ENCODE measurements around the gene FCHSD2.
"Not testable (repeated sequence)": the region's sequence is repeated elsewhere in the genome, so short reads cannot be mapped to it uniquely, and the experiment has no call there.

The FCHSD2 gene

DNA sequence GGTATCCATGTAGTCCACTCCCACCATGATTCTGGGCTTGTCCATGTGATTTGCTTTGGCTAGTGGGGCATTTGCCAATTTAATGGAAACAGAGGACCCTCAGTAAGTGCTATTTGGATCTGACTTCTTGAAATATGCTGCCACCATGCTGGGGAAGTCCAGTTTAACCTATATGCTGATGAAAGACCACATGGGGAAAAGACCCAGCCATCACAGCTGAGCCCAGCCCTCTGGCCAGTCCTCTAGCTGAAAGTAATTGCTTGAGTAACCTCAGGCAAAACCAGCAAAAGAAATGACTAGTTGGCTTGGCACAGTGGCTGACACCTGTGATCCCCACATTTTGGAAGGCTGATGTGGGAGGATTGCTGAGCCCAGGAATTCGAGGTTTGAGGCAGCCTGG is 266.4 kb downstream of the FCHSD2 start:
- no peak overlapping the region for H3K9ac ChIP-seq (ENCODE audit: low read length)
- H3K36me3 ChIP-seq (ENCODE audit: control insufficient read depth, insufficient read depth, low read length) = no peaks in the 10 kb centered on the region
- H3K4me3 ChIP-seq (ENCODE audit: low read length) = no peak overlapping the region
- H3K27me3 ChIP-seq (ENCODE audit: control insufficient read depth, insufficient read depth, low read length) = no peaks in the 10 kb centered on the region
- H3K9me3 ChIP-seq (ENCODE audit: control insufficient read depth, low read length) = no peaks in the 10 kb centered on the region
- no peaks in the 10 kb centered on the region for H3K4me1 ChIP-seq (ENCODE audit: control insufficient read depth, insufficient read depth, low read length)

DNA sequence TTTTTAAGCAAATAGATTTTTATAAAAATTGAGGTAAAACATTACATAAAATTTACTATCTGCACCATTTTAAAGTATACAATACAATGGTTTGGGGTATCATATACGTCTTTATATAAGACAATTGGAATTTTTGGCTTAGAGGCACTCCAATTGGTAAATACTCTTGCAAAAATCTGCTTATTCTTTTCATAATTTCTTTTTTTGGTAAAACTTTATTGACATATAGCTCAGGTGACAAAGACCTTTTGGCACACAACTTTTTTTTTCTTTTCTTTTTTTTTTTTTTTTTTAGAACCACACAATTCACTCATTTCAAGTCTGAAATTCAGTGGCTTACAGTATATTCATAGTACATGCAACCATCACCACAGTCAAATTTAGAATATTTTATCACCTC is 270.1 kb downstream of the FCHSD2 start:
- H3K4me3 ChIP-seq (ENCODE audit: low read length) = no peak overlapping the region
- H3K36me3 ChIP-seq (ENCODE audit: control insufficient read depth, insufficient read depth, low read length) = no peaks in the 10 kb centered on the region
- H3K4me1 ChIP-seq (ENCODE audit: control insufficient read depth, insufficient read depth, low read length) = no peaks in the 10 kb centered on the region
- no peaks in the 10 kb centered on the region for H3K9me3 ChIP-seq (ENCODE audit: control insufficient read depth, low read length)
- H3K9ac ChIP-seq (ENCODE audit: low read length) = no peak overlapping the region
- H3K27me3 ChIP-seq (ENCODE audit: control insufficient read depth, insufficient read depth, low read length) = no peaks in the 10 kb centered on the region

DNA sequence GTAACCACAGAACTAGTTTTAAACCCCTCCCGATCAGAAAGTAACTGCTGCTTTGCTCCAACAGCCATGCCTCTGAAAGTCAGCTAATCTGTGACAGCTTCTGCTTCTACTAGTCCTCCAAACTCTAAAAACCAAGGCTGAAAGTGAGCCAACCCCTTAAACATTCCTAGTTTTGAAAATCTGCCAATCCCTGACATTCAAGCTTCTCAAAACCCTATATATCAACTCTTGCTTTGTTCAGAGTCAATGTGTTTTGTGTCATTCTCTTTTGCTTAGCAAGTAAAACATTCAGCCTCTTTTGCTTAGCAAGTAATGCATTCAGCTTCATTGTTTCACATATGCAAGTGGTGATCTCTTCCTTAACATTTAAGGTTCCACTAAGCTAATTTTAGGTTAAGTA is 271.0 kb downstream of the FCHSD2 start:
- H3K9ac ChIP-seq (ENCODE audit: low read length) = no peak overlapping the region
- H3K4me1 ChIP-seq (ENCODE audit: control insufficient read depth, insufficient read depth, low read length) = no peaks in the 10 kb centered on the region
- no peaks in the 10 kb centered on the region for H3K36me3 ChIP-seq (ENCODE audit: control insufficient read depth, insufficient read depth, low read length)
- no peak overlapping the region for H3K4me3 ChIP-seq (ENCODE audit: low read length)
- no peaks in the 10 kb centered on the region for H3K27me3 ChIP-seq (ENCODE audit: control insufficient read depth, insufficient read depth, low read length)
- H3K9me3 ChIP-seq (ENCODE audit: control insufficient read depth, low read length) = no peaks in the 10 kb centered on the region

DNA sequence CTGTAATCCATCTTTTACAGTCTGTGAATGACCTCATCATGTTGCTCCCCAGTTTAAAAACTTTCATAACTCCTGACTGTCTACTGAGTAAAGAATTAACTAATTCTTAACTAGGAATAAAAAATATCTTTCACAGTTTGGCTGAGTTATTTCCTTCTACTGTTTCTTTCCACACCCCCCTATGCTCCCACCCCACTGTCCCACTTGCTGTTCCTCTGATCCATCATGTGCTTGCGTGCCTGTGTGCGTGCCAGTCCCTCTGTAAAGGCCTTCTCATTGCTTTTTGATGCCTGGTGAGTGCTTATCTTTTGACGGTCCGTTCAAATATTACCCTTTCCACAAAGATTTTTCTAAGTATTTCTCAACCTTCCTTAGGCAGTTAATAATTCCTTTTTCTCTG is 272.3 kb downstream of the FCHSD2 start:
- H3K9me3 ChIP-seq (ENCODE audit: control insufficient read depth, low read length) = no peaks in the 10 kb centered on the region
- no peaks in the 10 kb centered on the region for H3K4me1 ChIP-seq (ENCODE audit: control insufficient read depth, insufficient read depth, low read length)
- no peaks in the 10 kb centered on the region for H3K36me3 ChIP-seq (ENCODE audit: control insufficient read depth, insufficient read depth, low read length)
- H3K27me3 ChIP-seq (ENCODE audit: control insufficient read depth, insufficient read depth, low read length) = no peaks in the 10 kb centered on the region
- H3K9ac ChIP-seq (ENCODE audit: low read length) = no peak overlapping the region
- no peak overlapping the region for H3K4me3 ChIP-seq (ENCODE audit: low read length)

DNA sequence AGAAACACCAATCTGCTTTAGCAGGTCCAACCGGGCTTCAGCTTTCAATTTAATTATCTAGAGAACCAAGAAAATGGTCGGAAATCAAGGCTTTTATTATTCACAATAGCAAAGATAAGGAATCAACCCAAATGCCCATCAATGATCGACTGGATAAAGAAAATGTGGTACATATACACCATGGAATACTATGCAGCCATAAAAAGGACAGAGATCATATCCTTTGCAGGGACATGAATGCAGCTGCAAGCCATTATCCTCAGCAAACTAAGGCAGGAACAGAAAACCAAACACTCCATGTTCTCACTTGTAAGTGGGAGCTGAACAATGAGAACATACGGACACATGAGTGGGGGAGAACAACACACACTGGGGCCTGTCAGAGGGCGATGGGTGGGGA is 274.1 kb downstream of the FCHSD2 start:
- H3K9ac ChIP-seq (ENCODE audit: low read length) = no peak overlapping the region
- H3K9me3 ChIP-seq (ENCODE audit: control insufficient read depth, low read length) = no peaks in the 10 kb centered on the region
- no peaks in the 10 kb centered on the region for H3K4me1 ChIP-seq (ENCODE audit: control insufficient read depth, insufficient read depth, low read length)
- H3K4me3 ChIP-seq (ENCODE audit: low read length) = no peak overlapping the region
- no peaks in the 10 kb centered on the region for H3K27me3 ChIP-seq (ENCODE audit: control insufficient read depth, insufficient read depth, low read length)
- no peaks in the 10 kb centered on the region for H3K36me3 ChIP-seq (ENCODE audit: control insufficient read depth, insufficient read depth, low read length)

DNA sequence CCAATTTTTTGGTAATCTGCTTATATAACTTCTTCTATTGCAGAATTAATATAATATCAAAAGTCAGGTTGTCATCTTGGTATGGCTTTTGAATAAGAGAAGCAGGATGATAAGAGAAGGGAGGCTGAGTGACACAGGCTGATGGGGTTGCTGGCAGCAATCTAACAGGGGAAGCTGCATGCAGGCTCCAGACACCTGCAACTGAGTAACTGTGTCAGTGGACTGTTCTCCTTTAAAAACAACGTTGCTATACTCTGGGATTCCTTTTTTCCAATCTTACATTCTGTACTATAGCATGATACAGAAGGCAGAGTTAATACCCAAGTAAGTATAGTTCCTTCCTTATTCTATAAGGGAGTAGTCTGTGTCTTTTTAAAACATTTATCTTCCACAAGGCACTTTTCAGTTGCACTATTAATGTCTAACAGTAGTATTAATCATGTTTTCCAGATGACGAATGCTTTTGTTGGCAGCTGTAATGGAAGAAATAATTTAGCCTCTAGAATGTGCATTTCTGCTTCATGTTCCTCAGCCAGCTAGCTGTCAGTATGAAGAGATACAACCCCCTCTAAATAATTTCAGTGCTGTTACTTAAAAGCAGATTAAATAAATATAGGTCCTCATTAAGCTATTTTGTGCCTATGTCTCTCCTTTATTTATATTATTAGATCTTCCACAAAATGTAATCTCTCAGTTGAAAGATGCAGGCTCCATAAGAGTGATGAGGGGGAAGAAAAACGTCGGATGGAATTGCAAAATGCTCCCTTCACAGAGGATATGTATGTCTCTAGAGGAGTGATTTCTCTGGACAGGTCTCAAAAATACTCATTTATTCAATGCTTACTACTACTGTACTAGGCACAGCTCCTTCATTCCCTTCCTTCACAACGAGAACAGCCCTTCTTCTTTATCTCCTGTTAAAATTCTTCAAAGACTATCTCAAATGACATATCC is 277.1 kb downstream of the FCHSD2 start:
- Histone ChIP-seq H3K4me1 (ENCODE audit: control insufficient read depth, insufficient read depth, low read length) (no peaks in the 10 kb centered on the region), H3K9me3 (ENCODE audit: control insufficient read depth, low read length) (no peaks in the 10 kb centered on the region), H3K9ac (ENCODE audit: low read length) (no peak overlapping the region), H3K27me3 (ENCODE audit: control insufficient read depth, insufficient read depth, low read length) (no peaks in the 10 kb centered on the region), H3K4me3 (ENCODE audit: low read length) (no peak overlapping the region), H3K36me3 (ENCODE audit: control insufficient read depth, insufficient read depth, low read length) (no peaks in the 10 kb centered on the region)

DNA sequence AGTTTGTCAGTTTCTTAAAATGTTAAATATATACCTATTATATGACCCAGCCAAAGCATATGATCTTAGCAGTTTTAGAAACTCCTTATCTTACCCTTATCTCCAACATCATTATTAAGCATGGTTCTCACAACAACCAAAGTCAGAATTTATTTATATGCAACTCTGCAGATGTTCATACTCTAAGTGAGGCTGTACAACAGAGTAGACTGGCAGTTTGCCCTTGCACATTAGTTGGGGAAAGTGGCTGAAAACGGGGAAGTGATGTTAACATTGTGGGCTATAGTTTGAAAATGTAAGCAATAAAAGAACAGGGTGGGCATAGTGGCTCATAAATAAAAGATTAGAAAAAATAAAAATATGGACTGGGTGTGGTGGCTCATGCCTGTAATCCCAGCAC is 278.2 kb downstream of the FCHSD2 start:
- Histone ChIP-seq H3K27me3 (ENCODE audit: control insufficient read depth, insufficient read depth, low read length) (no peaks in the 10 kb centered on the region), H3K9me3 (ENCODE audit: control insufficient read depth, low read length) (no peaks in the 10 kb centered on the region), H3K9ac (ENCODE audit: low read length) (no peak overlapping the region), H3K36me3 (ENCODE audit: control insufficient read depth, insufficient read depth, low read length) (no peaks in the 10 kb centered on the region), H3K4me1 (ENCODE audit: control insufficient read depth, insufficient read depth, low read length) (no peaks in the 10 kb centered on the region), H3K4me3 (ENCODE audit: low read length) (no peak overlapping the region)

DNA sequence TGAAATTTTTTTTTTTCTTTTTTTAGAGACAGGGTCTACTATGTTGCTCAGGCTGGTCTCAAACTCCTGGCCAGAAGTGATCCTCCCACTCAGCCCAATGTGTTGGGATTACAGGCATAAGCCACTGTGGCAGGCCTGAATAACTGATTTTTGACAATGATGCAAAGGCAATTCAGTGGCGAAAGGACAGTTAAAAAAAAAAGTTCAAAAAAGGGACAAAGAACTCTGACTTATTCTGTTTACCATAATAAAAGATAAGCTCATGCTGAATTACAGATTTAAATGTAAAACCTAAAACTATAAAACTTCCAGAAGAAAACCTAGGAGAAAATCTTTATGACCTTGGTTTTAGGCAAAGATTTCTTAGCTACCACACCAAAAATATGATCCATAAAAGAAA is 279.0 kb downstream of the FCHSD2 start:
- Histone ChIP-seq H3K9me3 (ENCODE audit: control insufficient read depth, low read length) (no peaks in the 10 kb centered on the region), H3K27me3 (ENCODE audit: control insufficient read depth, insufficient read depth, low read length) (no peaks in the 10 kb centered on the region), H3K36me3 (ENCODE audit: control insufficient read depth, insufficient read depth, low read length) (no peaks in the 10 kb centered on the region), H3K9ac (ENCODE audit: low read length) (no peak overlapping the region), H3K4me1 (ENCODE audit: control insufficient read depth, insufficient read depth, low read length) (no peaks in the 10 kb centered on the region), H3K4me3 (ENCODE audit: low read length) (no peak overlapping the region)

DNA sequence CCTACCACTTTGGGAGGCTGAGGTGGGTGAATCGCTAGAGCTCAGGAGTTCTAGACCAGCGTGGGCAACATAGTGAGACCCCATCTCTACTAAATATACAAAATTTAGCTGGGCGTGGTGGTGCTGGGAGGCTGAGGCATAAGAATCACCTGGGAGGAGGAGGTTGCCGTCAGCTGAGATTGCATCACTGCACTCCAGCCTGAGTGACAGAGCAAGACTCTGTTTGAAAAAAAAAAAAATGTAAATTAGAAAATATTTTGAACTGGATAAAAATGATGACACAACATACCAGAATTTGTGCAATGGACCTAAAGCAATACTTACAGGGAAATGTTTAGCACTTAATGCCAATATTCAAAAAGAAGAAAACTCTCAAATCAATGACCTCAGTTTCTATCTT is 281.5 kb downstream of the FCHSD2 start:
- Histone ChIP-seq H3K9me3 (ENCODE audit: control insufficient read depth, low read length) (no peaks in the 10 kb centered on the region), H3K9ac (ENCODE audit: low read length) (no peak overlapping the region), H3K36me3 (ENCODE audit: control insufficient read depth, insufficient read depth, low read length) (no peaks in the 10 kb centered on the region), H3K27me3 (ENCODE audit: control insufficient read depth, insufficient read depth, low read length) (no peaks in the 10 kb centered on the region), H3K4me1 (ENCODE audit: control insufficient read depth, insufficient read depth, low read length) (no peaks in the 10 kb centered on the region), H3K4me3 (ENCODE audit: low read length) (no peak overlapping the region)

DNA sequence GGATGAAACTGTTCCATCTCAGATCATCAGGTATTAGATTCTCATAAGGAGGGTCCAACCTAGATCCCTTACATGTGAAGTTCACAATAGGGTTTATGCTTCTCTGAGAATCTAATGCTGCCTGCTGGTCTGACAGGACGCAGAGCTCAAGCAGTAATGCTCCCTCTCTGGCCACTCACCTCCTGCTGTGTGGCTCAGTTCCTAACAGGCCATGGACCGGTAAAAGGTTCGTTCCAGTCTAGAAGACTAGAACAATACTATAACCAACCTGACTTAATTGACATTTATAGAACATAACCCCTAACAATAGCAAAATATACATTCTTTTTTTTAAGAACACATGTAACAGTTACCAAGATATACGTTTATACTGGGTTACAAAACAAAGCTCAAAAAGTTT is 282.1 kb downstream of the FCHSD2 start:
- Histone ChIP-seq H3K27me3 (ENCODE audit: control insufficient read depth, insufficient read depth, low read length) (no peaks in the 10 kb centered on the region), H3K4me1 (ENCODE audit: control insufficient read depth, insufficient read depth, low read length) (no peaks in the 10 kb centered on the region), H3K4me3 (ENCODE audit: low read length) (no peak overlapping the region), H3K9ac (ENCODE audit: low read length) (no peak overlapping the region), H3K9me3 (ENCODE audit: control insufficient read depth, low read length) (no peaks in the 10 kb centered on the region), H3K36me3 (ENCODE audit: control insufficient read depth, insufficient read depth, low read length) (no peaks in the 10 kb centered on the region)

DNA sequence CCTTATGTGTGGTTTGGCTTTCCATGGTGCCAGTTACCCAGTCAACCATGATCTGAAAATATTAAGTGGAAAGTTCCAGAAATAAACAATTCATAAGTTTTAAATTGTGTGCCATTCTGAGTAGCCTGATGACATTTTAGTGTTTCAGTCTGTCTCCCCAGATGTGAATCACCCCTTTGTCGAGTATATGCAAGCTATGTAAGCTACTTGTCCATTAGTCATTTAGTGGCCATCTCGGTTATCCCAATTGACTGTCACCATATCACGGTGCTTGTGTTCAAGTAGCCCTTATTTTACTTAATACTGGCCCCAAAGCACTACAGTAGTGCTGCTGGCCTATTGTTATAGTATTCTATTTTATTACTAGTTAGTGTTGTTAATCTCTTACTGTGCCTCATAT is 283.0 kb downstream of the FCHSD2 start:
- no peaks in the 10 kb centered on the region for H3K4me1 ChIP-seq (ENCODE audit: control insufficient read depth, insufficient read depth, low read length)
- H3K36me3 ChIP-seq (ENCODE audit: control insufficient read depth, insufficient read depth, low read length) = no peaks in the 10 kb centered on the region
- no peak overlapping the region for H3K9ac ChIP-seq (ENCODE audit: low read length)
- no peak overlapping the region for H3K4me3 ChIP-seq (ENCODE audit: low read length)
- no peaks in the 10 kb centered on the region for H3K27me3 ChIP-seq (ENCODE audit: control insufficient read depth, insufficient read depth, low read length)
- H3K9me3 ChIP-seq (ENCODE audit: control insufficient read depth, low read length) = no peaks in the 10 kb centered on the region

DNA sequence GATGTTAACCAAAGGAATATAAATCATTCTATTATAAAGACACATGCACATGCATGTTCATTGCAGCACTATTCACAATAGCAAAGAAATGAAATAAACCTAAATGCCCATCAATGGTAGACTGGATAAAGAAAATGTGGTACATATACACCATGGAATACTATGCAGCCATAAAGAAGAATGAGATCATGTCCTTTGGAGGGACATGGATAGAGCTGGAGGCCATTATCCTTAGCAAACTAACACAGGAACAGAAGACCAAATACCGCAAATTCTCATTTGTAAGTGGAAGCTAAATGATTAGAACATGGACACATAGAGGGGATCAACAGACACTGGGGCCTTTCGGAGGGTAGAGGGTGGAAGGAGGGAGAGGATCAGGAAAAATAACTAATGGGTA is 283.9 kb downstream of the FCHSD2 start:
- H3K27me3 ChIP-seq (ENCODE audit: control insufficient read depth, insufficient read depth, low read length); H3K4me1 ChIP-seq (ENCODE audit: control insufficient read depth, insufficient read depth, low read length); H3K36me3 ChIP-seq (ENCODE audit: control insufficient read depth, insufficient read depth, low read length): not testable (repeated sequence)

More for the DNA sequence above, 283.9 kb downstream of the FCHSD2 start:
- not testable (repeated sequence) for H3K4me3 ChIP-seq (ENCODE audit: low read length); H3K9me3 ChIP-seq (ENCODE audit: control insufficient read depth, low read length); H3K9ac ChIP-seq (ENCODE audit: low read length)
